ENCODE data around the gene RAB3C.

The RAB3C gene

DNA sequence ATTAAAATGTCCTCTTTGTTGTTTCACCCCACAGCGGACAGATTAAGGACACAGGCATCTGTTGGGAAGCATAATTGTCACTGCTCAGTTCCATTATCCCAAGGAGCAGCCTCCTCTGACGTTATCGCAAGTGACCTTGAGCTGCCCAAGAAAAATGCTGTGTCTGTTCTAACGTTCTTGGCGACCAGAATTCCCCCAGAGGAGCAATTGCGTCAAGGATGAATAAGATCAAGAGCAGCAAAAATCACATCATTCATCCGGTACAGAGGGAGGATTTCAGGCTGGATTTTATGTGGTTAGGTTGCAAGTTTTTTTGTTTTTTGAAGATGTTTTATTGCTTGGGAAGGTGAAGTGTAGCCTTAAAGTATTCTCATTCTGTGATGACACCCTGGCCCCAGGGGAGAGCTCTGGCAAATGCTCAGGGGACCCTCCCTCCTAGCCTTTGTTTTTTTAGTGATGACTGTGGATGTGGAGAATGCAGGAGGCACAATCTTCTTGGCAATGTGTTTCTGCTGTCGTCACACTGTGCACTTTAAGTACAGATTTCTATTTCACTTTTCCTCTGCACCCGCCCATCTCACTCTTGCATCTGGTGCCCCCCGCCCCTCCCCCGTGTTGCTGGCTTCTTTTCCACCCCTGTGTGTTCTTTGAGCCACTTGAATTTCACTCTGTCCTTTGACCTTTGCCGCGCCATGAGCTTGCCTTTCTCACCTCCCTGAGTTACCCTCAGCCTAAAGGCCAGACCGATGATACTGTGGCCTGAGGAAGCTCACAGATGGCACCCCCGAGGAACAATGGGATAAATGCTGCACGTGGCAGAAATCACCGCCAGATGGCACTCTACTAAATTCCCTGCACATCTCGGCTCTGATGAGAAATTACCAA is 308.5 kb downstream of the RAB3C start:
- peak; percentile 65 for DNase-seq

DNA sequence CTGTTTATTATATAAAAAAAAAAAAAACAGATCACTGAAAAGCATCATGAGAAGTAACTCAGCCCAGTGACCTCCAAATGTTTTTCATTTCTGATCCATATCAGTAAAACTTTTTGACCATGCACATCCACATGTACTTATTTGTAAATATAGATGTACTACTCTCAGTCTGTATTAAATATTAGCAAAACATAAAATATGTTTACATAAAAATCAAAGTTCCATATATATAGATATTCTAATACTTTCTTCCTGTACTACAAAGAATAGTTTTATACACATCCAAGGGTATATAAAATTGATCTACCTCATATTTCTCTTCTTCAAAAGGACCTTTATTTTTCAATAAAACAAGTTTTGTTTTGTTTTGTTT is 309.1 kb downstream of the RAB3C start:
- no peak for DNase-seq

DNA sequence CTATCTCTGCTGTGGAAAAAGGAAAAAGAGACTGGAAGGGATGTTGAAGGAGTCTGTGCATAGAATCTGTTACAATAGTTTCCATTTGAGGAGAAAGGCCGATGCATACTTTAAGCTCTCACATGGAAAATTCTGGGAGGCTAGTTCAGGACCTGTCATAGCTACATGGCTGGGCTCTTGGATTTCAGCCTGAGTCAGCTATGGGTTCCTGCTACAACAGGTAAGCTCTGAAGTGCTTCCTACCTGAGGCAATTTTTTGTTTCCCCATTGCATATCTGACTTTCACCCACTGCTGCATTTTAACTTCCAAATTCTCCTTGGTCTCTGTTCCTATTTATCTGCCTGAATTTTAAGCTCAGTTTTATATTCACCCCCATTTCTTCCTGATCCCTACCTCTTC is 310.7 kb downstream of the RAB3C start:
- DNase-seq: no peak

DNA sequence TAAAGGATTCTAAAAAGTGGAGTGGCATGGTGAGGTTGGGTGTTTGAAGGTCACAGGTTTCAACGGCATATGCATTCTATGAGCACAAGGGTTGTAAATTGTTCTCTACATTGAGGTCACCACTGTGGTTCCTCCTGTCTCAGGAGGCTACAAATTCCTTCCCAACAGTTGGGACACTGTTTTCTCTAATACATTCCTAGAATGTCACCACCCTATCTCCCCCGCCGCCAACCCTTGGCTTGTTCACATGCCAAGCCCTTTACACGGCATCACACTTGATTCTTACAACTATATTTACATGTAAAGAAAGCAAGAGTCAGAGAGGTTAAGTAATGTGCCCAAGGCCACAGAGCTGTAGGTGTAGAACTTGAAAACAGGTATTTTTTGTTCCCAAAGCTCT is 315.1 kb downstream of the RAB3C start:
- DNase-seq: no peak

DNA sequence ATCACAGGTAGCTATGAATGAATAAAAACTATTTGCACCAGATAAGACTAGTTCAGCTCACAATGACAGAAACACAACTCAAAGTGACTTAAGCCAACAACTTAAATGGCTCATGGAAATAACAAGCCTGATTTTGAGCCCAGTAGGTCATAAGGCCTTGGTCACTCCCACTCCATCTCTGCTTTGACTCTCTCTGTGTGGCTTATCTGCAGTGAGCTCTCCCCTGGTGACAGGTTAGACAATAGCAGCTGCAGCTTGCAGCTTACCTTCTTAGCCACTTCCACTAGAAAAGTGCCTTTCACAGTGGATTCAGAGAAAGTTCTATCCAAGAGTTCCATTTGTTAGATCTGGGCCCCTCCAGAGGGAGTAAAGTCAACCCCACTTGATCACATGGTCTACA is 315.7 kb downstream of the RAB3C start:
- DNase-seq: no peak

DNA sequence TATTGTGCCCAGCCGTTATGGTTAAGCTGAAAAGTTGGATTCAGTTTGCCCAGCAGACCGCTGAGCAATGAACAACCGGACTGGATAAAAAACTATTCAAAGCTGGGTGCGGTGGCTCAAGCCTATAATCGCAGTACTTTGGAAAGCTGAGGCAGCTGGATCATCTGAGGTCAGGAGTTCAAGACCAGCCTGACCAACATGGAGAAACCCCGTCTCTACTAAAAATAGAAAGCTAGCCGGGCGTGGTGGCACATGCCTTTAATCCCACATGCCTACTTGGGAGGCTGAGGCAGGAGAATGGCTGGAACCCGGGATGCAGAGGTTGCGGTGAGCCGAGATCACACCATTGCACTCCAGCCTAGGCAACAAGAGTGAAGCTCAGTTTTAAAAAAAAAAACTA is 318.4 kb downstream of the RAB3C start:
- no peak for DNase-seq

DNA sequence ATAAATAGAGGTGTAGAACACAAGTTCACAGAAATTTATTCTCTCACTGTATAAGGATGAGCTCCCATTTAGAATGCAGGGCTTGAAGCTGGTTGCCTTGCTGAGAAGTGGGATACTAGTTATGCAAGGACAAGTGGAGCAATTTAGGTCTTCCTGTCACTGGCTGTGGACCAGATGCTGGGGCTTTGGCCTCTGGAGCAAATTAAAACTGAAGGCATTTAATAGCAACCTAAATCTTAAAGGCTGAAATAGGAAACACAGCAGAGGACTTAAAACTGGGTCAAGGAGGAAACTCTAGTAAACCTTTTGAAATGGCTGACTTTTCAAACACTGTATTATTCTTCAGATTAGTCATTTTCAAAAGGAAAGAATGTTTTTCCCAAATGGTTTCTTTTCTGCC is 319.4 kb downstream of the RAB3C start:
- no peak for DNase-seq

DNA sequence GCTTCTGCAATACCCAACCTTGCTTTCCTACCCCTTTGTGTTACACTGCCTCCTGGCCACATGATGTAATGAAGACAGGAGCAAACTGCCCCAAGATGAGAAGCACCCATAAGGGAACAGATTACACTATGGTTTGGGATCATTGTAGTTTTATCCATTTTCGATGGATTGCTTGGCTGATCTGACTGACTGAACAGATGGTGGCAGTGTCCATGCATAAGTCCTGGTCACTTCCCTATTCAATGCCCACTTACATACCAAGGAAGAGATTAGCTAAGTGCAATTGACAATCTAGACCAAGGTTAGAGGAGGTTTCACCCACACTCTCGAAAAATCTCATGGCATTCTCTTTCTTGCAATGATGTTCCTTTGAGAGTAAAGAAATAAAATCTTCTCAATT is 319.9 kb downstream of the RAB3C start:
- no peak for DNase-seq

DNA sequence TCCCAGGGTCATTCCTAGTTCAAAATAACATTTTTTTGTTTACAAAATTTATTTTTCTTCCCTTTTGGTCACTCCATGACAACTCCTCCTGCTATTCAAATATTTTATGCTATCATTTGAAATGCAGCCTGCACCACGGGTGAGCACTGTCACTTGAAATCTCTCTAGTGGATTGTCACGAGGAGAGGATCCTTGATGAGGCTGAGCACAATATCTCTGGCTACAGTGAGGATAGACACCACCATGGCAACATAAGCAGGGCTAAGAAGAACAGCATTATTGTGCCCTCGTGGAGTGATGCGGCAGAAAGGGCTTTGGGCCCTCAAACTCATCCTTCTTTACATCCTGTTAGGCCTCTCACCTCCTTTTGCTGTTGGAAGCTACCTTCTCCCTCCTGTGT is 321.9 kb downstream of the RAB3C start:
- DNase-seq: no peak

DNA sequence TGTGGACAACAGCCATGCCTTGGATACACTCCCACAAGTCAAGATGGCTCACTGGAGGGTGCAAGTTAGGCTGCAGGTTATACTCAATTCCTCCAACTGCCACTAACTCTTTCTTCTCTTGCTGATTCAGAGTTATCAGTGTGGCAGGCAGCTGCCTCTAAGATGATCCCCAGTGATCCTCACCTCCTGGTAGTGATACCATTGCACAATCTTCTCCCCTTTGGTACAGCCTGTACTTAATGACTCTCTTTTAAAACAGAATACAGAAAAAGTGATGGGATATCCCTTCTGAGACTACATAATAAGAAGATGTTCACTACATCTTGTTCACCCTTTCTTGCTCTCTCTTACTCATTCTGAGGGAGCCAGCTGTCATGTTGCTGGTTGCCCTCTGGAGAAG is 323.1 kb downstream of the RAB3C start:
- no peak for DNase-seq
